ENCODE data around the gene PNPLA2. TPM values are rescaled to one million over a fixed set of nuclear protein-coding genes. Genes with fewer than 3 reads are reported as not detected.

Gene PNPLA2
- total RNA-seq, 3 donors from 2014 or later (not counting 1 experiment from before 2014, with no cell fraction given), result 184 to 218 (median 201) TPM

- peaks cover 83% of the 10 kb centered on the region for H3K4me1 ChIP-seq (ENCODE audit: control insufficient read depth, insufficient read depth, low read length)
- Mint-ChIP-seq H3K4me1 (peaks cover 7 to 40% of the 10 kb centered on the region in 2 donors), H3K27ac (peak overlapping the region in 1 of 2 donors; percentile 48), H3K36me3 (no peaks in the 10 kb centered on the region), H3K9me3 (no peaks in the 10 kb centered on the region), H3K4me3 (peak overlapping the region; percentile 62), H3K27me3 (ENCODE audit: low read depth in 2 of 2) (peaks cover 8 to 27% of the 10 kb centered on the region in 2 donors)
- no peaks in the 10 kb centered on the region for H3K9me3 ChIP-seq (ENCODE audit: control insufficient read depth, insufficient read depth, low read length)
- DNase-seq (peak in 1 of 2 donors; percentile 62), ATAC-seq (peak; percentile 40 to 60 (median 48))
- H3K27me3 ChIP-seq (ENCODE audit: control insufficient read depth, insufficient read depth, low read length), result peaks cover 17% of the 10 kb centered on the region
- peaks cover under 1% of the 10 kb centered on the region for H3K36me3 ChIP-seq (ENCODE audit: control insufficient read depth, insufficient read depth, low read length)
- H3K27ac ChIP-seq (ENCODE audit: low read length), result no peak overlapping the region
- TF ChIP-seq CTCF (IDR thresholded peaks at IDR 0.05), result no peak
- 2% methylated on average over 55 of the region's 55 CpGs for WGBS (ENCODE audit: insufficient coverage)
- intact Hi-C loops (cut with micrococcal nuclease), result no loop called here
- peak overlapping the region; percentile 23 for H3K4me3 ChIP-seq (ENCODE audit: low read length)
These were observed 14.5 kb downstream of the PNPLA2 start for GRCh38 chr11:833114-833791.

- WGBS (ENCODE audit: insufficient coverage), result 83% methylated on average over 9 of the region's 9 CpGs
- peaks cover 7 to 36% of the 10 kb centered on the region in 2 donors for H3K4me1 Mint-ChIP-seq
- ATAC-seq (no peak), DNase-seq (no peak)
- TF ChIP-seq CTCF (IDR thresholded peaks at IDR 0.05), result no peak
- no peaks in the 10 kb centered on the region for H3K36me3 Mint-ChIP-seq
- Histone ChIP-seq H3K4me1 (ENCODE audit: control insufficient read depth, insufficient read depth, low read length) (peaks cover 83% of the 10 kb centered on the region), H3K9me3 (ENCODE audit: control insufficient read depth, insufficient read depth, low read length) (no peaks in the 10 kb centered on the region), H3K27ac (ENCODE audit: low read length) (no peak overlapping the region), H3K4me3 (ENCODE audit: low read length) (peak overlapping the region; percentile 23), H3K27me3 (ENCODE audit: control insufficient read depth, insufficient read depth, low read length) (peaks cover 11% of the 10 kb centered on the region), H3K36me3 (ENCODE audit: control insufficient read depth, insufficient read depth, low read length) (peaks cover 6% of the 10 kb centered on the region)
- H3K27ac Mint-ChIP-seq, result peak overlapping the region in 1 of 2 donors; percentile 48
- H3K9me3 Mint-ChIP-seq, result no peaks in the 10 kb centered on the region
- peaks cover 8 to 22% of the 10 kb centered on the region in 2 donors for H3K27me3 Mint-ChIP-seq (ENCODE audit: low read depth in 2 of 2)
- H3K4me3 Mint-ChIP-seq, result peak overlapping the region; percentile 62
- intact Hi-C loops (cut with micrococcal nuclease), result no loop called here
These were observed 15.2 kb downstream of the PNPLA2 start for GRCh38 chr11:833849-834311.

- no peaks in the 10 kb centered on the region for H3K9me3 Mint-ChIP-seq
- peak in 1 of 2 donors; percentile 32 for DNase-seq
- H3K27me3 ChIP-seq (ENCODE audit: control insufficient read depth, insufficient read depth, low read length), result peaks cover 4% of the 10 kb centered on the region
- no peak overlapping the region for H3K27ac ChIP-seq (ENCODE audit: low read length)
- 41% methylated on average over 31 of the region's 31 CpGs for WGBS (ENCODE audit: insufficient coverage)
- H3K36me3 ChIP-seq (ENCODE audit: control insufficient read depth, insufficient read depth, low read length), result peaks cover 14% of the 10 kb centered on the region
- peak overlapping the region in 1 of 2 donors; percentile 48 for H3K27ac Mint-ChIP-seq
- H3K4me3 ChIP-seq (ENCODE audit: low read length), result no peak overlapping the region
- H3K9me3 ChIP-seq (ENCODE audit: control insufficient read depth, insufficient read depth, low read length), result no peaks in the 10 kb centered on the region
- peak overlapping the region; percentile 62 for H3K4me3 Mint-ChIP-seq
- TF ChIP-seq CTCF (IDR thresholded peaks at IDR 0.05), result no peak
- no peaks in the 10 kb centered on the region for H3K36me3 Mint-ChIP-seq
- H3K27me3 Mint-ChIP-seq (ENCODE audit: low read depth in 2 of 2), result peaks cover 8 to 16% of the 10 kb centered on the region in 2 donors
- peaks cover 7 to 29% of the 10 kb centered on the region in 2 donors for H3K4me1 Mint-ChIP-seq
- ATAC-seq, result peak in 1 of 3 donors; percentile 29
- peaks cover 82% of the 10 kb centered on the region for H3K4me1 ChIP-seq (ENCODE audit: control insufficient read depth, insufficient read depth, low read length)
- intact Hi-C loops (cut with micrococcal nuclease), result no loop called here
These were observed 15.9 kb downstream of the PNPLA2 start for GRCh38 chr11:834371-835316.
